KMS-11 (cell line): ENCODE results near the gene PPIL6.
"Not testable (repeated sequence)": the region's sequence is repeated elsewhere in the genome, so short reads cannot be mapped to it uniquely, and the experiment has no call there.

Source experiments
- H2AFZ ChIP-seq: fragments of 200-600 bp; sonication (generic); 2 replicates; pipeline ENCODE4 v1.6.1; 2016; ENCODE audit warnings: antibody characterized with exemption, mixed run types, low read depth
- H3K27ac ChIP-seq: fragments of 200-600 bp; sonication (generic); 2 replicates; pipeline ENCODE4 v1.6.1; 2016; ENCODE audit warnings: mild to moderate bottlenecking, mixed run types
- H3K27me3 ChIP-seq: fragments of 200-600 bp; sonication (generic); 2 replicates; pipeline ENCODE4 v1.6.1; 2017; ENCODE audit warnings: mild to moderate bottlenecking, low read depth, mixed run types, moderate library complexity; ENCODE audit not compliant: insufficient read depth
- H3K36me3 ChIP-seq: fragments of 200-600 bp; sonication (generic); 2 replicates; pipeline ENCODE4 v1.6.1; 2017; ENCODE audit warnings: mild to moderate bottlenecking, mixed run types; ENCODE audit not compliant: insufficient read depth
- H3K4me1 ChIP-seq: fragments of 200-600 bp; sonication (generic); 2 replicates; pipeline ENCODE4 v1.6.1; 2016; ENCODE audit warnings: mild to moderate bottlenecking, low read depth, mixed run types; ENCODE audit not compliant: poor library complexity, severe bottlenecking
- H3K4me2 ChIP-seq: fragments of 200-600 bp; sonication (generic); 2 replicates; pipeline ENCODE4 v1.7.0; 2016; ENCODE audit warnings: mild to moderate bottlenecking, mixed run types
- H3K4me3 ChIP-seq: fragments of 200-600 bp; sonication (generic); IDR thresholded peaks from 2 replicates; pipeline ENCODE4 v1.6.1; 2017; ENCODE audit warnings: low read depth, low read length, mixed read lengths; ENCODE audit not compliant: insufficient read depth
- H3K79me2 ChIP-seq: fragments of 200-600 bp; sonication (generic); 2 replicates; pipeline ENCODE4 v1.6.1; 2016; ENCODE audit warnings: low read depth, mixed run types; ENCODE audit not compliant: insufficient read depth
- H3K9ac ChIP-seq: fragments of 200-600 bp; sonication (generic); 2 replicates; pipeline ENCODE4 v1.6.1; 2016; ENCODE audit warnings: mild to moderate bottlenecking, mixed run types
- H4K20me1 ChIP-seq: fragments of 200-600 bp; sonication (generic); 2 replicates; pipeline ENCODE4 v1.6.1; 2016; ENCODE audit warnings: mild to moderate bottlenecking, mixed run types; ENCODE audit not compliant: insufficient read depth
- CTCF ChIP-seq: fragments of 200-600 bp; sonication (generic); conservative IDR thresholded peaks from 2 replicates; pipeline ENCODE4 v1.6.1; 2017; ENCODE audit warnings: low read depth, mild to moderate bottlenecking, antibody characterized with exemption, low read length, moderate library complexity, mixed read lengths

Gene PPIL6

GRCh38 chr6:109370336-109370735 is 70.1 kb downstream of the PPIL6 start:
- Histone ChIP-seq H3K27ac (no peak overlapping the region), H3K9ac (no peak overlapping the region), H3K4me1 (no peaks in the 10 kb centered on the region), H3K27me3 (no peaks in the 10 kb centered on the region), H4K20me1 (no peaks in the 10 kb centered on the region), H3K79me2 (no peaks in the 10 kb centered on the region), H3K4me2 (no peak overlapping the region), H3K4me3 (no peak overlapping the region), H2AFZ (no peak overlapping the region), H3K36me3 (no peaks in the 10 kb centered on the region)
- no peak for TF ChIP-seq CTCF

- Histone ChIP-seq H3K27ac (no peak overlapping the region), H3K9ac (no peak overlapping the region), H4K20me1 (no peaks in the 10 kb centered on the region), H3K79me2 (no peaks in the 10 kb centered on the region), H2AFZ (no peak overlapping the region), H3K4me2 (no peak overlapping the region), H3K36me3 (no peaks in the 10 kb centered on the region), H3K4me1 (no peaks in the 10 kb centered on the region), H3K27me3 (no peaks in the 10 kb centered on the region), H3K4me3 (no peak overlapping the region)
- no peak for TF ChIP-seq CTCF
Measured at GRCh38 chr6:109369728-109370127, 70.7 kb downstream of the PPIL6 start.

- H3K79me2 ChIP-seq, H3K4me1 ChIP-seq, H3K4me3 ChIP-seq, H3K27ac ChIP-seq, H2AFZ ChIP-seq, H3K36me3 ChIP-seq, H3K27me3 ChIP-seq, H3K9ac ChIP-seq, H3K4me2 ChIP-seq, H4K20me1 ChIP-seq: not testable (repeated sequence)
Measured at GRCh38 chr6:109364382-109365078, 75.9 kb downstream of the PPIL6 start.

GRCh38 chr6:109363753-109364152 is 76.7 kb downstream of the PPIL6 start:
- H3K4me2 ChIP-seq = no peak overlapping the region
- H3K36me3 ChIP-seq = no peaks in the 10 kb centered on the region
- TF ChIP-seq CTCF = no peak
- H2AFZ ChIP-seq = no peak overlapping the region
- no peaks in the 10 kb centered on the region for H3K79me2 ChIP-seq
- no peak overlapping the region for H3K4me3 ChIP-seq
- no peaks in the 10 kb centered on the region for H3K4me1 ChIP-seq
- H3K27ac ChIP-seq = no peak overlapping the region
- H3K9ac ChIP-seq = no peak overlapping the region
- no peaks in the 10 kb centered on the region for H4K20me1 ChIP-seq
- no peaks in the 10 kb centered on the region for H3K27me3 ChIP-seq

- TF ChIP-seq CTCF = no peak
- H3K9ac ChIP-seq = no peak overlapping the region
- H3K4me3 ChIP-seq = no peak overlapping the region
- no peaks in the 10 kb centered on the region for H3K79me2 ChIP-seq
- no peaks in the 10 kb centered on the region for H4K20me1 ChIP-seq
- no peaks in the 10 kb centered on the region for H3K36me3 ChIP-seq
- no peak overlapping the region for H3K27ac ChIP-seq
- H2AFZ ChIP-seq = no peak overlapping the region
- H3K27me3 ChIP-seq = no peaks in the 10 kb centered on the region
- H3K4me1 ChIP-seq = no peaks in the 10 kb centered on the region
- no peak overlapping the region for H3K4me2 ChIP-seq
Measured at GRCh38 chr6:109362102-109362884, 78.1 kb downstream of the PPIL6 start.
